Memory B cell (primary cell): Measurements from ENCODE around the gene DNASE1L3.
A peak's percentile ranks its signal among the peaks of the same experiment; 100 is the strongest.
"Not testable (repeated sequence)": the region's sequence is repeated elsewhere in the genome, so short reads cannot be mapped to it uniquely, and the experiment has no call there.

Experiments
- ATAC-seq: fragments of 150-1000 bp; cut with Tn5 transposase; 2 replicates; pipeline ENCODE4 v1.10.0; 2021; ENCODE audit warnings: low read depth, mild to moderate bottlenecking, moderate library complexity
- DNase-seq, 2 donors: peaks; one replicate each; pipeline ENCODE4 v3.0.0; 2022; ENCODE audit warnings: low spot score in 2 of 2
- H3K27ac Mint-ChIP-seq: one replicate; pipeline ENCODE4 v1.8.0; 2022; ENCODE audit warnings: mild to moderate bottlenecking, moderate library complexity, mixed read lengths
- H3K27me3 Mint-ChIP-seq: one replicate; pipeline ENCODE4 v1.8.0; 2022; ENCODE audit warnings: mixed read lengths
- H3K36me3 Mint-ChIP-seq: one replicate; pipeline ENCODE4 v1.8.0; 2022; ENCODE audit warnings: mild to moderate bottlenecking, mixed read lengths
- H3K4me1 Mint-ChIP-seq: one replicate; pipeline ENCODE4 v1.8.0; 2022; ENCODE audit warnings: mixed read lengths
- H3K4me3 Mint-ChIP-seq: one replicate; pipeline ENCODE4 v1.8.0; 2022; ENCODE audit warnings: mild to moderate bottlenecking, moderate library complexity, mixed read lengths
- H3K9me3 Mint-ChIP-seq: one replicate; pipeline ENCODE4 v1.8.0; 2022; ENCODE audit warnings: mixed read lengths

Gene DNASE1L3, protein sequence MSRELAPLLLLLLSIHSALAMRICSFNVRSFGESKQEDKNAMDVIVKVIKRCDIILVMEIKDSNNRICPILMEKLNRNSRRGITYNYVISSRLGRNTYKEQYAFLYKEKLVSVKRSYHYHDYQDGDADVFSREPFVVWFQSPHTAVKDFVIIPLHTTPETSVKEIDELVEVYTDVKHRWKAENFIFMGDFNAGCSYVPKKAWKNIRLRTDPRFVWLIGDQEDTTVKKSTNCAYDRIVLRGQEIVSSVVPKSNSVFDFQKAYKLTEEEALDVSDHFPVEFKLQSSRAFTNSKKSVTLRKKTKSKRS

DNA sequence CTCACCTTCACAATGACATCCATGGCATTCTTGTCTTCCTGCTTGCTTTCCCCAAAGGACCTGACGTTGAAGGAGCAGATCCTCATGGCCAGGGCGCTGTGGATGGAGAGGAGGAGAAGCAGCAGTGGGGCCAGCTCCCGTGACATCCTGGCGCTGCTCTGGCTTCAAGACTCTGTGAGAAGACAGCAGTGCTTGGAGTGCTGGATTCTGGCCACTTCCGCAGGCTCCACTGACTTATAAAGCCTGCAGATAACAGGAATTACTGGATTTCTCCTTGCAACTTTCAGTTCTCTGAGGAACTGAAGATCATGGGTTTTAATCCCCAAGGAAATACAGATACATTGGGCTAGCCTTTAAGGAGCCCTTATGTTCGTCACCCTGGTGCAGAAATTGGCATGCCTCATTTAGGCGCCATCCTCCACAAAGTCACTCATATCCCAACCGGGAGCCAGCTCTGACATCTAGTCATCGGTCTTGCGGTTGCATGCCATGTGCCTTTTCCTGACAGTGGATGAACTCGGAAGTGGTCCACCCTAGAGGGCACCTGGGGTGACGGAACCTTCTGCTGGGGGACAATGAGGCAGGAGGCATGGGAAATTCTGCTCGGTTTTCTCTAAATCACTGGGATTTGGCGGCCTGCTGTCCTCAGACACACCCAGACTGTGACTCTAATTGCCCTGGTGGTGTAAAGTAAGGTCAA is at the start of gene DNASE1L3:
Gene DNASE1L3, minus strand, starts transcription at position 212 of the 700 bp plus-strand sequence. Its CDS starts 66 bp downstream, at position 146.
- ATAC-seq = no peak
- Mint-ChIP-seq H3K27ac (peak within 1 kb of the TSS; percentile 52), H3K4me1 (peaks cover 25% of the 10 kb centered on the region)

DNA sequence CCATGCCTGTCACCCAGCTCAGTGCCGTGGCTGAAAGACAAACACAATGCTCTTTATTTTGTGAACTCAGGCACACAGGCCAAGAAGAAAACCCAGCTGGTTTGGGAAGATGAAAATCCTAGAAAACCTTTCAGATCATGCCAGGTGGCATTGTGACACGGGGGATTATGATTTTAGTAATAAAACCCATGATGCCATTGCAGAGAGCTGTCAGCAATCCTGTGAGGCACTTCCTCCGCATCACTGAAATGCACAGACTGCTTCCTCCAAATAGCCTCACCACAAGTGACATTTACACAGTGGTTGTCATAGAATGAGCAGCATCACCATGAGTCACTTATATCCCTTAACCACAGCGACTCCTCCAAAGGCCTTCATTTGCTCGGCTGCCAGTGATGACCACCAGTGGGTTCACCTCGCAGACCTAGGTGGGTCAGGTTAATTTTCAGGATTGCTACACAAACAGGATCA is 49.5 kb upstream of the DNASE1L3 start:
- no peak for ATAC-seq
- Mint-ChIP-seq H3K9me3 (no peaks in the 10 kb centered on the region), H3K4me3 (no peak overlapping the region), H3K27ac (no peak overlapping the region), H3K27me3 (no peaks in the 10 kb centered on the region), H3K36me3 (peaks cover 24% of the 10 kb centered on the region), H3K4me1 (peaks cover 2% of the 10 kb centered on the region)
- no peak for DNase-seq

More for the DNA sequence above, at the start of gene DNASE1L3:
- Mint-ChIP-seq H3K4me3 (no peak within 1 kb of the TSS), H3K9me3 (no peaks in the 10 kb centered on the region), H3K36me3 (no peaks in the 10 kb centered on the region), H3K27me3 (no peaks in the 10 kb centered on the region)
- no peak for DNase-seq

DNA sequence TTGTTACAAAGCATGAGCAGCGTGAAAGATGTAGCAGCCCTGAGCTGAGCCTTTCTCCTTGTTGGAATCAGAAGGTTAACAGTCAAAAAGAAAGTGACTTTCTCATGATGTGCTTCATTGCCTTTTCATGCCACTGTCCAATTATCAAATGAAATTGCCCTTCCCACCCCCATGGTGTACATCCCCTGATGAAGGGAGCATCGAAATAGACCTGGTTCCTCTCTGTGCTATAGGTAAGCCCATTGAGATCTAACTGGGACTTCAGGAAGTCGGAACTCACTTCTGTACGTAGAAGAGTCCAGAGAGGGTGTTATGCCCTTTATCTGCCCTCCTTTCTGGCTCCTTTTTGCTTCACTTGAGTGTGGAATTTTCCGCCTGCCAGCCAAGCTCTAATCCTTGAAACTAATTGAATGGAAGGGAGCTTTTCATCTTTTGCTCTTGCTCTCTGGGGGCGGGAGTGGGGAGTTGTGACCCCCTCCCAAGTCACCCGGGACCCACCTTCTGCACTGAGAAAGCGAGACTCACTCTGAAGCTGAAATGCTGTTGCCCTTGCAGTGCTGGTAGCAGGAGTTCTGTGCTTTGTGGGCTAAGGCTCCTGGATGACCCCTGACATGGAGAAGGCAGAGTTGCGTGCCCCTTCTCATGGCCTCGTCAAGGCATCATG is 47.8 kb upstream of the DNASE1L3 start:
- DNase-seq (no peak), ATAC-seq (no peak)
- Mint-ChIP-seq H3K4me3 (no peak overlapping the region), H3K9me3 (no peaks in the 10 kb centered on the region), H3K27me3 (no peaks in the 10 kb centered on the region), H3K36me3 (peaks cover 24% of the 10 kb centered on the region), H3K27ac (no peak overlapping the region), H3K4me1 (peaks cover 4% of the 10 kb centered on the region)

DNA sequence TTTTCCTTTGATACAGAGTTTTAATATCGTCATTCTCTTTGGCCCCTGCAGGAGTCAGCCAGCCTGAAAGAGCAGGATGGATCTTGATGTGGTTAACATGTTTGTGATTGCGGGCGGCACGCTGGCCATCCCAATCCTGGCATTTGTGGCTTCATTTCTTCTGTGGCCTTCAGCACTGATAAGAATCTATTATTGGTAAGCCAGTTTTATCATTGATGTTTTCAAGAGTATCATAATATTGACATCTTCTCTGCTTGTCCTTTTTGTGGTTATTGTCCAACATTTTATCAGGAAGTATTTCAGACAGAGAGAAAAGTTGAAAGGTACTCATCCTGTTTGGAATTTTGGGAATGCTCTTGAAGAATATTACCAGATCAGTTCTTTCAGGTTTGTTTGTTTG is 45.7 kb upstream of the DNASE1L3 start:
- Mint-ChIP-seq H3K4me1 (peaks cover 4% of the 10 kb centered on the region), H3K27ac (no peak overlapping the region), H3K36me3 (peaks cover 22% of the 10 kb centered on the region), H3K27me3 (no peaks in the 10 kb centered on the region), H3K4me3 (no peak overlapping the region), H3K9me3 (no peaks in the 10 kb centered on the region)
- no peak for ATAC-seq
- no peak for DNase-seq

DNA sequence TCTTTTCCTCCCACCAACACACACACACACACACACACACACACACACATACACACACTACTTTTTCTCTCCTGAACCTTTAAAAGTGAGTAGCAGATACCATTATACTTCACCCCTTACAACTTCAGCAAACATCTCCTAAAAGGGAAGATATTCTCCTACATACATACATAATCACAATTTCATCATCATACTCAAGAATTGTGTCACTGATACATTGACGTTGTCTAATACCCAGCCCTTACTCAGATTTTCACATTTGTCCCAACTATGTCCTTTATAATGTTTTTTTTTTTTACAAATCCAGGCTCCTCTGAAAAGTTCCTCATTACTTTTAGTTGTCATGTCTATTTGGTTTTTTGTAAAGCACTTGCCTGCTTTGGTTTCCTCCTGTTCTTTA is 45.3 kb upstream of the DNASE1L3 start:
- H3K4me1 Mint-ChIP-seq = peaks cover 4% of the 10 kb centered on the region
- no peak for ATAC-seq
- DNase-seq = no peak
- H3K4me3 Mint-ChIP-seq = no peak overlapping the region
- H3K27ac Mint-ChIP-seq = peak overlapping the region; percentile 56
- H3K9me3 Mint-ChIP-seq = no peaks in the 10 kb centered on the region
- no peaks in the 10 kb centered on the region for H3K27me3 Mint-ChIP-seq
- peaks cover 22% of the 10 kb centered on the region for H3K36me3 Mint-ChIP-seq

DNA sequence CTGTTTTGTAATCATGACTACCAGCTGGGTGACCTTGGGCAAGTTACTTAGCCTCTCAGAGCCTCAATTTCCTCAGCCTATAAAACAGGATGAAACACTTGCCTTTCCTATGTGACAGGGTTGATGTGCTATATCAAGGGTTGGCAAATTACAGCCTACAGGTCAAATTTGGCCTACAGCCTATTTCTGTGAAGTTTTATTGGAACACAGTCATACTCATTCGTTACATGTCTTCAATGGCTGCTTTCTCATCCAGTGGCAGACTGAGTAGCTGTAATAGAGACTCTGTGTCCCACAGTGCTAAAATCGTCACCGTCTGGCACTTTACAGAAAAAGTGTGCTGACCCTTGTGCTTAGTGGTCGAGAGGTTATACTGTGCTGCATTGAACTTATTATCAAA is 43.4 kb upstream of the DNASE1L3 start:
- H3K27ac Mint-ChIP-seq = peak overlapping the region; percentile 28
- peaks cover 23% of the 10 kb centered on the region for H3K36me3 Mint-ChIP-seq
- DNase-seq (no peak), ATAC-seq (no peak)
- H3K27me3 Mint-ChIP-seq = no peaks in the 10 kb centered on the region
- H3K4me1 Mint-ChIP-seq = peaks cover 9% of the 10 kb centered on the region
- H3K4me3 Mint-ChIP-seq = no peak overlapping the region
- H3K9me3 Mint-ChIP-seq = no peaks in the 10 kb centered on the region

DNA sequence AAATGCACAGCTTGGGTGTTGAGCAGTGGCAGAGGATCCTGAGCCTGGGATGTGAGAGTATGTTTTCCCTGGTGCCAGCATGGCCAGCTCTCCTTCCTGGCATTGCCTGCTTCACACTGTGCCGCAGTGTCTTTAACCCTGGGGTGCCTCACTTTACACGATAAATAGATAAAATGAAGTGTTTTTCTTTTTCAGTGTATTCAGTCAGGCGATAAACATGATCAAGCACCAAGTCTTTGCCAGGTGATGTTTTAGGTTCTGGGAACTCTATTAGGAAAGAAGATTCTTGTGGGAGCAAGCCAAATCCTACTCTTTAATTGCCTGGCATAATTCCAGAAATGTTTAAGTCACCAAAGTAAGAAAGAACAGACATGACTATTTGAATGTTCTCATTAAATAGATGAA is 40.9 kb upstream of the DNASE1L3 start:
- Mint-ChIP-seq H3K9me3 (no peaks in the 10 kb centered on the region), H3K4me3 (no peak overlapping the region), H3K27me3 (no peaks in the 10 kb centered on the region), H3K27ac (peak overlapping the region; percentile 41), H3K36me3 (peaks cover 14% of the 10 kb centered on the region), H3K4me1 (peaks cover 18% of the 10 kb centered on the region)
- DNase-seq (no peak), ATAC-seq (no peak)

DNA sequence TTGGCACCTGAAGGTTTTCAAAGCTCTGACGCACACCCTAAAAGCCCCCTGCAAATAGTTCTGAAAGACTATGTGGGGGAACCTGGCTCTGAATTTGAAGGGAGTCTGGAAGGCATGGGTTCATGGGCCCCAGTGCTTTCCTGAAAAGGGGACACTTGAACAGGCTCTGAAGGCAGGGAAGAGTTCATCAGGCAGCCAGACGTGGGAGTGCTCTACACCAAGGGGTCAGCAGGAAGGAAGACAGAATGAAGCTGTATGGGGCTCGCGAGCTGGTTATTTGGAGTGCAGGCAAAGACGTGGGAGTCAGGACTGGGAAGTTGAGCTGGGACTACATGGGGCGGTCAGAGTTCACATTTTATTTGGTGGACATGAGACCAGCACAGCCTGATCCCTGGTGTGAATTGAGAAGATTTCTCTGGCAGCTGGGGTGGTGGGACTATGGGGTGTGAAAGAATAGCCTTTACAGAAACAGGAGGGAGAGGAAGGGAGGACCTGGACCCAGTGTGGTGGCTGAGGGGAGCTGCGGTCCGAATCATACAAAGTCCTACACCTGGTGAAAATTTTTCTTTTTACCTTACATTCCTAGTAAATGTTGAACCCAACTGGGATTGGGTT is 39.4 kb upstream of the DNASE1L3 start:
- no peaks in the 10 kb centered on the region for H3K27me3 Mint-ChIP-seq
- peaks cover 9% of the 10 kb centered on the region for H3K36me3 Mint-ChIP-seq
- ATAC-seq (no peak), DNase-seq (no peak)
- no peaks in the 10 kb centered on the region for H3K9me3 Mint-ChIP-seq
- peak overlapping the region; percentile 82 for H3K27ac Mint-ChIP-seq
- no peak overlapping the region for H3K4me3 Mint-ChIP-seq
- H3K4me1 Mint-ChIP-seq = peaks cover 19% of the 10 kb centered on the region

DNA sequence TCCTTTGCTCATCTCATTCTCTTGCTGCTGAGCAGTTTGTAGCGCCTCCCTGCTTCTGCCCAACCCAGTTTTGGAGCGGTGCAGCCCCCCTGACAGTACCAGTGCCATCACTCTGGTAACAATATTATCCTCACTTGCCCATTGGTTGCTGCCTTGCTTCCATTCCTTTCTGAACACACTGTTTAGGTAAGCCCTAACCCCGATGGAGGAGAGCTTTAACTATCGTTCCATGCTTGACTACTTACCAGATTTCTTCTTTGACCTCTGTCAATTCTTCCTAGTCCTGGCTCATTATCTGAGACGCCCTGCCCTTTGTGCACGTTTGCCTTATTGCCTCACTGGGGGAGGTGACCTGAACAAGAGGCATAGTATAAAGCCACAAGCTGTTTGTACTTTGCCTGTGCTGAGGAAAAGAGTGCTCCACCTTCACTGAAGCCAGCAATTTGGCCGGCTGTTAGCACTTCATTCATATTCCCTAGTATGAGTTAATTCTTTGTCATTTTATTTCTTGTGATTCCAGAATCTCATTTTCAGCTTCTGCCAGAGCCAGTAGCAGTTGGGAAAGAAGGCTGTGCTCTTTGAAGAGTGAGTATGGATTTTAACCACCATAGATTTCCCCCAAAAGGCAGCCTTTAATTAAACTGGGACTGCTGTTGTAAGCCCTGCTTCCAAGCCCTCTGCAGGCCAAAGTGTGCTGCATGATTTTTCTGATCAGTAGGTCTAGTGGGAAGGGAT is 38.8 kb upstream of the DNASE1L3 start:
- ATAC-seq = peak; percentile 93
- H3K27ac Mint-ChIP-seq = peak overlapping the region; percentile 82

DNA sequence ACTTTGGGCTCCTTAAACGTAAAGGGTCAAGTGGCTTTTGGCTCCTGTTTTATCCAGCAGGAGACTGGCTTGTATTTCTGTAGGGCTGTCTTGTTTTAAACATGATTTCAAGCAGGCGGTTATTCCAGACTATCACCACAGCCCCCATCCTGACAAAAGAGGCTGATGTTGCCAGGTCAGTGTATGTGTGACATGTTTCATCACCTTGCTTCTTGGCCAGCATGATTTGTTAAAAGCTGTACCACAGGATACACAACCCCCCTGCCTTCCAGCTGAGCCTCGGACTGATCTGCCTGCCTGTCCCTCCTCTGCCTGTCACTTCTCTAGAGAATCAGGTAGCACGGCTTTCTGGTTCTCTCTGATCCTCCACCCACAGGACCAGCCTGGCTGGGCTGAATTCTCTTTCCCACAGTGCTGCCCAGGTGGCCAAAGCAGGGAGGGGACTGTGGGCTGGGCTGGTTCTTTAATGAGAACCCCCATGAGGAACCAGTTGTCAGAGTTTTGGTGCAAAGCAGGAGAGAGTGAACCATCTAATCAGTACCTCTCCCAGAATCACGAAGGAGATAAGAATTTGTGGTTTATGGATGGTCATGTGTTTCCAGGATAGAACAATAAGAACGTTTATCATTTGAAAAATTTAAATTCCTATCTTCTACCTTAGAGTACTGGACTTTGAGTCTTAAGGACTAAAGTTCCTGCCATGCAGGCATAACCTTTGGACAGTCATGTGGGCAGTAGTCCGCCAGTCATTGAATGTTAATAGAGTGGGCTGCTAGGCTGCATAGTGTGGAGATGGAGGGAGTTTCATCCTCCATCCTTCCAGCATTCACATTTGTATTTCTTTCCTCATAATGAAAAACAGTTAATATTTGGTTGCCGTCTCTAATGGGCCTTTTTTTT is 35.6 kb upstream of the DNASE1L3 start:
- DNase-seq (no peak), ATAC-seq (no peak)
- Mint-ChIP-seq H3K36me3 (peaks cover 7% of the 10 kb centered on the region), H3K4me3 (no peak overlapping the region), H3K27me3 (no peaks in the 10 kb centered on the region), H3K9me3 (no peaks in the 10 kb centered on the region), H3K4me1 (peaks cover 34% of the 10 kb centered on the region), H3K27ac (peak overlapping the region; percentile 30)

More for the DNA sequence above, 38.8 kb upstream of the DNASE1L3 start:
- Mint-ChIP-seq H3K4me1 (peaks cover 19% of the 10 kb centered on the region), H3K27me3 (no peaks in the 10 kb centered on the region), H3K4me3 (peak overlapping the region; percentile 12), H3K36me3 (peaks cover 9% of the 10 kb centered on the region), H3K9me3 (no peaks in the 10 kb centered on the region)
- DNase-seq = peak in 1 of 2 donors; percentile 16

DNA sequence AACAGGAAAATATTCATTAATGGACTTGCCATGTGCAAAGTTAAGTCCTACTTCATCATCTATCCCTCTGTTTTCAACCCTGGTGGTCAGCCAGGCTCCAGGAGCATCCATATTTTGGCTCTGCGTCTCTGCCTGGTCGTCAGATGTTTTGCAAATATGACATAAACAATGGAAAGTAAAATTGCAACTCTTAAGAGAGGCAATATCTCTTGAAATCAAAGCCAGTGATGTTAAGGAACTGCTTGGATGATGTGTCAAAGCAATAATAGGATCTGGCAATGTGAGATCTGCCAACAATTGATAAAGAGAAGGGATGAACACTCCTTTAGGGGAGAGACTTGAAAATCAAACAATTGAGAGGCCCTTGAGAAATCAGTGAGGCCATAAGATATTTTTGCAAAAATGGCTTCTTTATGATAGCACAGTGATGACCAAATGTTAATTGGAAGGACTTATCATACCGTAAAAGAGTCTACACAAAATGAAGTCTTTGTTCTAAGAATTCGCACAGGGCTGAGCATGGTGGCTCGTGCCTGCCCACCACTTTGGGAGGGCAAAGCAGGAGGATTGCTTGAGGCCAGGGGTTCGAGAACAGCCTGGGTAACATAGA is 33.3 kb upstream of the DNASE1L3 start:
- Mint-ChIP-seq H3K27me3 (no peaks in the 10 kb centered on the region), H3K27ac (no peak overlapping the region)

DNA sequence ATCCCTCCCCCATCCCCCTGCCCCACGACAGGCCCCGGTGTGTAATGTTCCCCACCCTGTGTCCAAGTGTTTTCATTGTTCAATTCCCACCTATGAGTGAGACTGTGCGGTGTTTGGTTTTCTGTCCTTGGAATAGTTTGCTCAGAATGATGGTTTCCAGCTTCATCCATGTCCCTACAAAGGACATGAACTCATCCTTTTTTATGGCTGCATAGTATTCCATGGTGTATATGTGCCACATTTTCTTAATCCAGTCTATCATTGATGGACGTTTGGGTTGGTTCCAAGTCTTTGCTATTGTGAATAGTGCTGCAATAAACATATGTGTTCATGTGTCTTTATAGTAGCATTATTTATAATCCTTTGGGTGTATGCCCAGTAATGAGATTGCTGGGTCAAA is 32.1 kb upstream of the DNASE1L3 start:
- DNase-seq, H3K4me3 Mint-ChIP-seq, ATAC-seq, H3K27ac Mint-ChIP-seq, H3K9me3 Mint-ChIP-seq, H3K27me3 Mint-ChIP-seq, H3K36me3 Mint-ChIP-seq: not testable (repeated sequence)
- peaks cover 30% of the 10 kb centered on the region for H3K4me1 Mint-ChIP-seq

More for the DNA sequence above, 33.3 kb upstream of the DNASE1L3 start:
- ATAC-seq (no peak), DNase-seq (no peak)
- no peak overlapping the region for H3K4me3 Mint-ChIP-seq
- H3K36me3 Mint-ChIP-seq = no peaks in the 10 kb centered on the region
- peaks cover 32% of the 10 kb centered on the region for H3K4me1 Mint-ChIP-seq
- no peaks in the 10 kb centered on the region for H3K9me3 Mint-ChIP-seq
